Neuronal stem cell (in vitro differentiated cells): Measurements from ENCODE around the gene UBE4B.

Experiments used
- DNase-seq: peaks from one replicate; pipeline ENCODE4 v3.0.0-alpha.2; 2013; ENCODE audit warnings: low spot score
- H2AFZ ChIP-seq: one replicate; pipeline ENCODE4 v1.6.1; 2013; ENCODE audit warnings: mild to moderate bottlenecking, low read length, inconsistent platforms
- H2AK5ac ChIP-seq: 2 replicates; pipeline ENCODE4 v1.6.1; 2013; ENCODE audit warnings: low read depth, mild to moderate bottlenecking, inconsistent platforms, low read length, moderate library complexity, mixed read lengths
- H2BK120ac ChIP-seq: 2 replicates; pipeline ENCODE4 v1.6.1; 2013; ENCODE audit warnings: low read depth, mild to moderate bottlenecking, inconsistent platforms, low read length, moderate library complexity, mixed read lengths
- H2BK12ac ChIP-seq: one replicate; pipeline ENCODE4 v1.6.1; 2013; ENCODE audit warnings: low read length, inconsistent platforms
- H2BK15ac ChIP-seq: 2 replicates; pipeline ENCODE4 v1.6.1; 2013; ENCODE audit warnings: mild to moderate bottlenecking, low read length, inconsistent platforms, mixed read lengths
- H2BK5ac ChIP-seq: one replicate; pipeline ENCODE4 v1.6.1; 2013; ENCODE audit warnings: inconsistent platforms, mild to moderate bottlenecking, low read length, moderate library complexity
- H3K14ac ChIP-seq: one replicate; pipeline ENCODE4 v1.6.1; 2013; ENCODE audit warnings: low read length, inconsistent platforms
- H3K18ac ChIP-seq: 2 replicates; pipeline ENCODE4 v1.6.1; 2013; ENCODE audit warnings: low read length, inconsistent platforms
- H3K23ac ChIP-seq: 2 replicates; pipeline ENCODE4 v1.6.1; 2013; ENCODE audit warnings: low read depth, mild to moderate bottlenecking, mixed read lengths, low read length, inconsistent platforms; ENCODE audit not compliant: poor library complexity
- H3K27ac ChIP-seq: replicated peaks from 3 replicates; pipeline ENCODE4 v1.5.1; 2013; ENCODE audit warnings: low read length, inconsistent platforms
- H3K27me3 ChIP-seq, 3 experiments: 2 replicates each; pipeline ENCODE4 v1.6.1; 2013; ENCODE audit warnings: low read length in 3 of 3, mild to moderate bottlenecking in 2 of 3, inconsistent platforms in 1 of 3, low read depth in 1 of 3, mixed read lengths in 1 of 3, moderate library complexity in 1 of 3; ENCODE audit not compliant: control insufficient read depth in 3 of 3, insufficient read depth in 3 of 3
- H3K36me3 ChIP-seq, 2 donors: replicated peaks in 1 of 2; 2 replicates each; pipeline ENCODE4 v1.6.1; 2013; ENCODE audit warnings: low read length in 2 of 2; ENCODE audit not compliant: control insufficient read depth in 2 of 2, insufficient read depth in 2 of 2
- H3K4ac ChIP-seq: 2 replicates; pipeline ENCODE4 v1.6.1; 2013; ENCODE audit warnings: inconsistent platforms, mild to moderate bottlenecking, low read length, moderate library complexity
- H3K4me1 ChIP-seq, 2 donors: 1 replicate in 1 of 2; 2 replicates in 1 of 2; pipeline ENCODE4 v1.6.1; 2013; ENCODE audit warnings: low read length in 2 of 2, low read depth in 1 of 2; ENCODE audit not compliant: control insufficient read depth in 2 of 2, insufficient read depth in 1 of 2
- H3K4me2 ChIP-seq: one replicate; pipeline ENCODE4 v1.6.1; 2013; ENCODE audit warnings: mild to moderate bottlenecking, low read length, inconsistent platforms; ENCODE audit not compliant: insufficient read depth, poor library complexity, severe bottlenecking
- H3K4me3 ChIP-seq, 2 donors: 2 replicates each; pipeline ENCODE4 v1.5.1; 2013; ENCODE audit warnings: low read length in 2 of 2, mild to moderate bottlenecking in 2 of 2, inconsistent platforms in 1 of 2, moderate library complexity in 1 of 2
- H3K79me1 ChIP-seq: one replicate; pipeline ENCODE4 v1.6.1; 2013; ENCODE audit warnings: low read depth, mild to moderate bottlenecking, inconsistent platforms, low read length, moderate library complexity
- H3K9ac ChIP-seq: one replicate; pipeline ENCODE4 v1.6.1; 2013; ENCODE audit warnings: mild to moderate bottlenecking, low read depth, low read length, inconsistent platforms; ENCODE audit not compliant: poor library complexity
- H3K9me3 ChIP-seq, 2 donors: replicated peaks in 1 of 2; 2 replicates each; pipeline versions ENCODE3 to v1.6.1; 2013; ENCODE audit warnings: low read length in 2 of 2, mild to moderate bottlenecking in 2 of 2, inconsistent platforms in 1 of 2, low read depth in 1 of 2, mixed read lengths in 1 of 2, moderate library complexity in 1 of 2; ENCODE audit not compliant: control insufficient read depth in 2 of 2, insufficient read depth in 1 of 2
- H4K8ac ChIP-seq: one replicate; pipeline ENCODE4 v1.6.1; 2013; ENCODE audit warnings: low read depth, mild to moderate bottlenecking, inconsistent platforms, low read length, moderate library complexity
- H4K91ac ChIP-seq: one replicate; pipeline ENCODE4 v1.6.1; 2013; ENCODE audit warnings: low read length, low read depth, mild to moderate bottlenecking, inconsistent platforms; ENCODE audit not compliant: poor library complexity
- WGBS, 2 donors: extraction: QIAGEN DNeasy Blood & Tissue Kit; methylation state at CpG; one replicate each; pipeline ENCODE4 v1.1.7; 2013; ENCODE audit warnings: missing lambda C conversion rate in 2 of 2, mixed read lengths in 1 of 2; ENCODE audit not compliant: insufficient read length in 2 of 2, insufficient replicate concordance in 1 of 2; ENCODE audit errors: extremely low coverage in 2 of 2; 5-methylcytosine and 5-hydroxymethylcytosine counted together

UBE4B gene

GRCh38 chr1:10209905-10210810 is 177.4 kb downstream of the UBE4B start, which contains the start of gene KIF1B:
Gene KIF1B, plus strand, starts transcription at chr1:10210570. Its CDS starts 21,759 bp downstream, at chr1:10232329.
- H3K9me3 ChIP-seq = no peaks in the 10 kb centered on the region
- peak within 1 kb of the TSS; percentile 96 for H2AFZ ChIP-seq
- H3K27ac ChIP-seq = peak within 1 kb of the TSS; percentile 67
- peak within 1 kb of the TSS; percentile 92 for H3K14ac ChIP-seq
- DNase-seq = peak; percentile 99
- no peak within 1 kb of the TSS for H4K91ac ChIP-seq
- peak within 1 kb of the TSS; percentile 99 for H3K9ac ChIP-seq
- H4K8ac ChIP-seq = no peak within 1 kb of the TSS
- H3K4me2 ChIP-seq = peak within 1 kb of the TSS; percentile 92
- H3K4me3 ChIP-seq = peak within 1 kb of the TSS; percentile 93 to 100
- peaks cover 0 to 8% of the 10 kb centered on the region in 2 donors for H3K36me3 ChIP-seq
- H3K4ac ChIP-seq = no peak within 1 kb of the TSS
- WGBS, 2 donors = no CpG with 5 or more reads among the region's 107 CpGs
- peak within 1 kb of the TSS; percentile 50 for H2AK5ac ChIP-seq
- peaks cover 7% of the 10 kb centered on the region for H3K79me1 ChIP-seq
- no peaks in the 10 kb centered on the region for H3K27me3 ChIP-seq
- peak within 1 kb of the TSS; percentile 42 for H2BK12ac ChIP-seq
- peak within 1 kb of the TSS; percentile 98 for H2BK5ac ChIP-seq
- H3K18ac ChIP-seq = peak within 1 kb of the TSS; percentile 97
- no peak within 1 kb of the TSS for H2BK120ac ChIP-seq
- H3K23ac ChIP-seq = peak within 1 kb of the TSS; percentile 99
- peak within 1 kb of the TSS; percentile 91 for H2BK15ac ChIP-seq
- H3K4me1 ChIP-seq = peaks cover 9 to 13% of the 10 kb centered on the region in 2 donors

GRCh38 chr1:10210841-10211804 is 178.4 kb downstream of the UBE4B start:
- Histone ChIP-seq H3K79me1 (peaks cover 7% of the 10 kb centered on the region), H3K9me3 (no peaks in the 10 kb centered on the region), H2BK15ac (no peak overlapping the region), H3K23ac (peak overlapping the region; percentile 99), H3K4me2 (peak overlapping the region; percentile 92), H2BK5ac (peak overlapping the region; percentile 98), H4K8ac (no peak overlapping the region), H3K18ac (peak overlapping the region; percentile 94), H3K4me3 (peak overlapping the region; percentile 93 to 100), H2BK12ac (peak overlapping the region; percentile 42), H3K36me3 (peaks cover 0 to 15% of the 10 kb centered on the region in 2 donors), H3K4ac (no peak overlapping the region), H3K27ac (peak overlapping the region; percentile 67), H3K9ac (peak overlapping the region; percentile 99), H2BK120ac (no peak overlapping the region), H4K91ac (no peak overlapping the region), H3K14ac (peak overlapping the region; percentile 22), H2AFZ (peak overlapping the region; percentile 76), H3K4me1 (peaks cover 9 to 14% of the 10 kb centered on the region in 2 donors), H3K27me3 (no peaks in the 10 kb centered on the region), H2AK5ac (peak overlapping the region; percentile 50)
- peak; percentile 60 for DNase-seq
- WGBS, 2 donors = no CpG with 5 or more reads among the region's 69 CpGs

- H3K18ac ChIP-seq = peak overlapping the region; percentile 50
- no peak overlapping the region for H3K14ac ChIP-seq
- no peaks in the 10 kb centered on the region for H3K9me3 ChIP-seq
- no peak overlapping the region for H3K23ac ChIP-seq
- peak overlapping the region; percentile 15 for H2AFZ ChIP-seq
- H3K4me1 ChIP-seq = peaks cover 13 to 14% of the 10 kb centered on the region in 2 donors
- H3K4ac ChIP-seq = no peak overlapping the region
- peaks cover 0 to 21% of the 10 kb centered on the region in 2 donors for H3K36me3 ChIP-seq
- no peak overlapping the region for H4K8ac ChIP-seq
- no peak overlapping the region for H2BK120ac ChIP-seq
- no peak overlapping the region for H2BK15ac ChIP-seq
- peaks cover 7% of the 10 kb centered on the region for H3K79me1 ChIP-seq
- no peak overlapping the region for H2BK5ac ChIP-seq
- peak overlapping the region; percentile 55 for H3K27ac ChIP-seq
- no peak overlapping the region for H2AK5ac ChIP-seq
- H4K91ac ChIP-seq = no peak overlapping the region
- no peak overlapping the region for H2BK12ac ChIP-seq
- WGBS, 2 donors = no CpG with 5 or more reads among the region's 11 CpGs
- no peak for DNase-seq
- peak overlapping the region; percentile 35 for H3K9ac ChIP-seq
- peak overlapping the region; percentile 93 to 100 for H3K4me3 ChIP-seq
- H3K27me3 ChIP-seq = no peaks in the 10 kb centered on the region
- H3K4me2 ChIP-seq = peak overlapping the region; percentile 92
Observed at GRCh38 chr1:10211805-10212410, 179.2 kb downstream of the UBE4B start.
